Measurements from ENCODE around the gene RPH3AL.
"Not testable (repeated sequence)": the region's sequence is repeated elsewhere in the genome, so short reads cannot be mapped to it uniquely, and the experiment has no call there.

RPH3AL gene

GRCh38 chr17:227078-227945 lies 125.3 kb downstream of the RPH3AL start:
- DNase-seq (ENCODE audit: low spot score) = no peak
- no peak for FAIRE-seq

DNA sequence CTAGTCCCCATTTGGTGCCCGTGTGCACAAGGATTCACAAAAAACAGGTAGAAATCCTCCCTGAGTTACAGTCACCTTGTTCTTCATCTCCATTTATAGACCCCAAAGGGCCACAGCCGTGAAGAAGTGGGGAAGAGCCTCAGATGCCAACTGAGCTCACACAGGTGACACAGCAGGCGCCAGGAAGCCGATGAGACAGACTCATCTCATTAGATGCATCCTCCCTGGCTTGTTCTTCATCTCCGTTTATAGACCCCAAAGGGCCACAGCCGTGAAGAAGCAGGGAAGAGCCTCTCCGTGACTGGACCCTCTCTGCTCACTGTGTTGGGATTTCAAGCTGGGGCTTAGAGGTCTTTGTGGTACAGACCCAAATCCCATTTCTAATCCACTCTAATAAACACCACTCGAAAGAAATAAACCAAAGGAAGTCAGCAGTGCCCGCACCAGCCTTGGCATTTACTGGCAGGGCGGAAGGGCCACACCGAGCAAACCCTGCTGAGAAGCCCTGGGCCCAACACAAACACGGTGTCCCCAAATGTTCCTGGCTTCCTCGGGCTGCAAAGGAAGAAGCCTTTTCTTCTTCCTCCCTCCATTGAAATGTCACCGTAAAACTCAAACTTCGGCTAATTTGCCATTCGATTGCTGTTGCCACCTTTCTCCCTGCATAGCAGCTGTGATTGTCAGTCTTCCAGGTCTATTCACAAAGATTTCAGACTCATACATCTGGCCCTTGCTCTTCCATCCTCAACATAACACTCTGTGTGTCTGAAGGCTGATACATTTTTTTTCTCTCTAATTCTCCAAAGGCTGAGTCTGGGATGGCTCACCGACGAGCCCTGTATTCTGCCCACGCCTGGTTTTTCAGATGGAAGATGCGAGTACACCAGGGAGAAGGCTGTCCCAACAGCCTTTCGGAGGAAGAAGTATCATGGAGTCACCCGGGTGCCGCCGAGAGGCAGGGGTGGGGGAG lies 126.2 kb downstream of the RPH3AL start:
- FAIRE-seq = no peak
- no peak for DNase-seq (ENCODE audit: low spot score)

DNA sequence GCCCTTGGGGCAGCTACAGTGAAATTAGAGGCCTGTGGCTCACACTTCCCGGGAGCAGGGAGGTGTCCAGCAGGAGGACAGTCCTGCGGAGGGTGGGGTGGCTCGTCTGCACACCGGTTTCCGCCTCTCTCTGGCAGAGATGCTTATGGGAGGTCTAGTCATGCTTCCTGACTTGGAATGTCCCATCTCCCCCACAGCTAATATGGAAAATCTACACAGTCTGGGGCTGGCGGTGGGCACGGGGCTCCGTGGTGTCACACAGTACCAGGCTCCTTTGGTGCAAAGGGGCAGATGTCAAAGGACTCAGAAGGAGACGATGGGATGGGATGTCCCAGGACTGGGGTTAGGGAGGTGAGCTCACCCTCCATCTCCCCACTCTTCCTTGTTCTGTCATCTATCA lies 127.1 kb downstream of the RPH3AL start:
- no peak for DNase-seq (ENCODE audit: low spot score)
- no peak for FAIRE-seq

- not testable (repeated sequence) for FAIRE-seq; DNase-seq (ENCODE audit: low spot score)
Observed at GRCh38 chr17:224576-224975, 128.0 kb downstream of the RPH3AL start.

DNA sequence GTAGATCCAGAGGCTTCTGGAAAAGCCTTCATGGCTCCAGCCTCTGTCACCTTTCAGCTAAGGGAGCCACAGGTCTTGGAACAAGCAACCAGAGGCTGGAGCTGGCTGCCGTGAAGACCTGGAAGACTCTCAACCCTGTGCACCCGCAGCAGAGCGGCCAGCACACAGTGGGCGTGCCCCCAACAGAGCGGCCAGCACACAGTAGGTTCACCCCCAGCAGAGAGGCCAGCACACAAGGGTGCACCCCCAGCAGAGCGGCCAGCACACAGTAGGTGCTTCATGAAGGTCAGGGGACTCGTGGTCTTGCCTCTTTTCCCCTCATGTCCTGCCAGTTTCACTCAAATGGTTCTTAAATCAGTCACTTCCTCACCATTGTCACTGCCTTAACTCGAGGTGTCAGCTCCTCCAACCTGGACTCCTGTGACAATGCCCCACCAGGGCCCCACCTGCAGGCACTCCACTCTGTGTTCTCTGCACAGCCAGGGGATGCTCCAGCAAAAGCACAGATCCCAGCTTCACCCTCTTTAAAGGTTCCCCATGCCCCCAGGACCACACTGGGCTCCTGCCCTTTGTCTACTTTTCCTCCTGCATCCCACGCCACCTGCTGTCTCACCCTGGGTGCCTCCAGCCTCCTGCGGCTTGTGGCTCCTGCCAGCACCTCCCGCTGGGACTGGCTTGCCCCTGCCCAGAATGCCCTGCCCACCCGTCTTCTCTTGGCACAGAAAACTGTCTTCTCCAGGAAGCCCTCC lies 128.7 kb downstream of the RPH3AL start:
- no peak for FAIRE-seq
- no peak for DNase-seq (ENCODE audit: low spot score)

GRCh38 chr17:222172-222571 lies 130.4 kb downstream of the RPH3AL start:
- DNase-seq (ENCODE audit: low spot score) = no peak
- FAIRE-seq = no peak

DNA sequence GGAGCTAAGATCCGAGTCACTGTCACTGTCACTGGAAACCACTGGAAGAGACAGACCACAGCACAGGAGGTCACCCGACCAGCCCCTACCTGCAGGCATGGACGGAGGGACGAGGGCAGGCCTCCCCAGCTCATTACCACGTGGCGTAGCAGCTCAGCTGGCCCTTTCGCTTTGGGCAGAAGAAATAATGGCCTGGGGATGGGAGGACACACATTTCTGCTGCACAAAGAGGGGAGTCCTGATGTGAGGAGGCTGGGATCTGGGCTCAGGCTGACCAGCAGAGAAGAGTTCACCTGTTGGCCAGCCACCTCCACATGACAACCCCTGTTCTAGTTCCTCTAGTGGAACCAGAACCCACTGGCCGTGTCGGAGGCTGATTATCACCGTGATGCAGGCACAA lies 132.9 kb downstream of the RPH3AL start:
- FAIRE-seq (no peak), DNase-seq (ENCODE audit: low spot score) (no peak)

DNA sequence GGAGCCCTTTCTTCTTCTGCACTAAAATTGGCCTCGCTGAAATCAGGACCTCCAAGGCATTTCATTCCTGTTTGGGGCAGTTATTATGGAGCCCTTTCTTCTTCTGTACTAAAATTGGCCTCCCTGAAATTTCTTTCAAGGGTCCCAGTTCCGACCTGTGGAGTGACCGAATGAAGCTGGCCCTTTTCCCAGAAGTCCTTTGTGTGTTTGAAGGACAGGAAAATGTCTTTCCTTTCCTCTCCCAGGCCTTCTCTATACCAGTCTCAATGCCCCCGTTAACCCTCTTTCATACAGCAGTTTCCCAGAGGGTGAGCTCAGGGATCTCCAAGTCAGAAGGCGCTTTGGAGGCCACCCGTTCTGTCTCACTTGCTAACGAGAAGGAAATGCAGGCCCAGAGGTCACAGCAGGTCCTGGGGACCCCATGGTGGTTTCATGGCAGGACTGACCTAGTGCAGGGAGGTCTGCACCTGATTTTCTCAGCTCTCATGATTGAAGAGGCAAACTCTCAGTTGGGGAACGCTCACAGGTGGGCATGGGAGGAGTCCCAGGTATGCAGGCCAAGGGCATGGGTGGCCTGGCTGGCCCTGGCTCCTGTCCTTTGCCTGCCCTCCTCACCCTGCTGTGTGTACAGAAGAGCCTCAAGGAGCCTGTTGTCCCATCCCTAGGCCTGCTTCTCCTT lies 134.0 kb downstream of the RPH3AL start:
- DNase-seq (ENCODE audit: low spot score) (no peak), FAIRE-seq (no peak)

GRCh38 chr17:216625-217024 lies 136.0 kb downstream of the RPH3AL start:
- FAIRE-seq = no peak
- no peak for DNase-seq (ENCODE audit: low spot score)

DNA sequence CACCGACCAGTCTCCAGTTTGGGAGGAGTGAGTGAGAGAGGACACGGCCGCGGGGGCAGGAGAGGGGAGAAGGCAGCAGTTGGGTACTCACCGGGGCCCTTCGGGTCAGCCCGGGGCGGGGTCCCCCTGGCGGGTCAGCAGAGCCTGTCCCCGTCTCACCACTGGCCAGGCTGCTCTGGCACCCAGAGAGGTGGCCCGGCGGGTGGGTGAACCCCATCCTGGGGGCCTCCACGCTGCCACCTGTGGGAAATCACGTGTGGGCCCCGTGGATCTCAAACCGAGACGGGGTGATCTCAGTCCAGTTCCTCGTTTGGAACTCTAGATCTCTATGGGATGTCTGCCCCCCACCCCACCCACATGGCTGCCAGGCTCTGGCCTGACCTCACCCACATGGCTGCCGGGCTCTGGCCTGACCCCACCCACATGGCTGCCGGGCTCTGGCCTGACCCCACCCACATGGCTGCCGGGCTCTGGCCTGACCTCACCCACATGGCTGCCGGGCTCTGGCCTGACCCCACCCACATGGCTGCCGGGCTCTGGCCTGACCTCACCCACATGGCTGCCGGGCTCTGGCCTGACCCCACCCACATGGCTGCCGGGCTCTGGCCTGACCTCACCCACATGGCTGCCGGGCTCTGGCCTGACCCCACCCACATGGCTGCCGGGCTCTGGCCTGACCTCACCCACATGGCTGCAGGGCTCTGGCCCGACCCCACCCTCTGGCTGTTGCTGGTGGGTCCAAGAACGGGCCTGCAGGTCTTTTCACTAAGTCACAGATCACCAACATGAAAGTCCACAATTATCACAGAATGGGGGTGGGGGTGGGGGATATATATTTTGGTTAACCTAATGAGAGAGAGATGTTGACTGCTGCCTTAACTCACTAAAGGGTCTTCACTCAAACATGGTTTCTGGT lies 136.8 kb downstream of the RPH3AL start:
- not testable (repeated sequence) for DNase-seq (ENCODE audit: low spot score); FAIRE-seq

- no peak for FAIRE-seq
- DNase-seq (ENCODE audit: low spot score) = no peak
Observed at GRCh38 chr17:214881-215331, 137.7 kb downstream of the RPH3AL start.

GRCh38 chr17:213286-214105 lies 139.1 kb downstream of the RPH3AL start:
- FAIRE-seq (no peak), DNase-seq (ENCODE audit: low spot score) (no peak)

GRCh38 chr17:210402-210801 lies 142.2 kb downstream of the RPH3AL start:
- FAIRE-seq = no peak
- DNase-seq (ENCODE audit: low spot score) = no peak

DNA sequence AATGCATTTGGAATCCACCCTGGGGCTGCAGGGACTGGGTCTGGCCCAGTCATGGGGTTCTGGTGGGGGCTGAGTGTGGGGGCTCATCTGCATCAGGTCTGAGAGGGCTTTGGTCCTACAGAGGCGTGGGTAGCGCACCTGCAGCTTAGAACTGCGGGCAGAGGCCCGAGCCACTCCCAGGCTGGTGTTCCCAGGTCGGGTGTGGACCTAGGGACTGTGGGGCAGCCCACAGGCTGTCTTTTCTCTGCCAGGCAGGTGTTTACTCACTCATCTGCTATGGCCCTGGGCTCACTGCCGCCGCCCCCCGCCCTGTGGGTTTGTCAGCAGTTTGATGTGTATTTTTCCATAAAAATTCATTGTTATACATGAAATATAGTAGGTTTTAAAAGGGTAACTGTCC lies 144.2 kb downstream of the RPH3AL start:
- no peak for FAIRE-seq
- no peak for DNase-seq (ENCODE audit: low spot score)

GRCh38 chr17:207775-208174 lies 144.8 kb downstream of the RPH3AL start:
- DNase-seq (ENCODE audit: low spot score) (no peak), FAIRE-seq (no peak)

DNA sequence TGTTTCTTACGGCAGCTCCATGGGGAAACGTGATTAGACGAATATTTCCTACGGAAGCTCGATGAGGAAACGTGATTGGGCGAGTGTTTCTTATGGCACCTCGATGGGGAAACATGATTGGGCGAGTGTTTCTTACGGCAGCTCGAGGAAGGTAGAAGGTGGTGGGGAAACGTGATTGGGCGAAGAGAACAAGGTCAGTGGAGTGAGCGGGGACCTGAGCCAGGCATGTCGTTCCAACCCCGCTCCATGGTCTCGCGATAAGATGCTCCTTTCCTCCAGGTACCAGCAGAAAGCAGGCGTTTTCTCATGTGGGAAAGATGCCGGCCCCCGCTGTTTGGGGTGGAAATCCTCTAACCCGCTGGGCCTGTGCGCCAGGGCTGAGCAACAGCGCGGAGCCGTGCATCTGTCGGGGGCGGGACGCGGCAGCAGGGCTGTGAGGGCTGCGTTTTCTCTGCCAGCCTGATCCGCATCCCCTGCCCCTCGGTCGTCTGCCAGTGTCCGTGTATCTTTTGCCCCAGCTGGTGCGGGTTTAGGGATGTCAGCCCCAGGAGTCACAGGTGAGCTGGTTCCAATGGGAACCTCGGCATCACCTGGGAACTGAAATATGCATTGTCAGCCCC lies 145.6 kb downstream of the RPH3AL start:
- no peak for FAIRE-seq
- DNase-seq (ENCODE audit: low spot score) = no peak

GRCh38 chr17:206484-206883 lies 146.1 kb downstream of the RPH3AL start:
- DNase-seq (ENCODE audit: low spot score); FAIRE-seq: not testable (repeated sequence)

GRCh38 chr17:205817-206216 lies 146.8 kb downstream of the RPH3AL start:
- FAIRE-seq (no peak), DNase-seq (ENCODE audit: low spot score) (no peak)

All from urothelium cell line (cell line).